ENCODE measurements around the gene RHOD.

DNA sequence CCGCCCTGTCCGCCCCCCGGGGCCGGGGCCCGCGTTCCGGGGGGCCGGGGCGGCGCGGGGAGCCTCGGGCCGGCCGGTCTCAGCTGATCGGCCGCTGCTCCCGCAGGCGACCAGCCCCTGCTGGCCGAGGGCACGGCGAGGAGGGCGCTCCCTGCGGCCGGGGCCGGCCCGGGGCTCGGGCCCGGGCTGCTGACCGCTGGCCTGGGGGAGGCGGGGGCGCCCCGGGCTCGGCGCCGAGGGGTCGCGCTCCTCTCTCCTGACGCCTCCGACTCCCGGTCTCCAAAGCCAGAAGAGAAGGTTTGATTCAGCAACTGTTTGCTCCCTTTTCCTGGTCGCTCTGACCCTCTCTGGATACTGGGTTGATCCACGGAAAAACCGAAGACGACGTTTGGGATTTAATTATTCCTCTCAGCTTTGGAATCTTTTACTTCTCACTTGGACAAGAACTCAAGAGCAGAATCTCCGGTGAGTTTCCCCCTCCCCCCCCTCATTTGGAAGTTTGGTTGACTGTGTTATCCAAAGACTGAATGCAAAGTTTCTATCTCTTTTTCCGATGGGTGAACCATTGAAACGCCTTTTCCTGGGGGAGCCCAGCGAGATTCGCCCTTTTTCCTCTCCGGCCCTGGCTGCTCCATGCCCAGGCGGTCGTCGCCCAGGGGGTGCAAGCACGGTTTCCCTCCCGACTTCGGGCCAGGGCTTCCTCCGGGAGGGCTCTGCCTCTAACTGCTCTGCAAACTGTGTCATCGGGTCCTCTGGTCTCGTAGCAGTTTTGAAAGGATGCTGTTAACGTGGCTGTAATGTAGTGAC lies 63.1 kb downstream of the RHOD start:
- TF ChIP-seq POLR2A (IDR thresholded peaks at IDR 0.05; ENCODE audit: low read length), result peak; percentile 1
- TF ChIP-seq GATA1 (IDR thresholded peaks at IDR 0.05; ENCODE audit: low read depth, low read length), result no peak
